A549 (cell line): ENCODE results near the gene XRCC6.

Experiments used
- BHLHE40 ChIP-seq: IDR thresholded peaks from 2 replicates; pipeline ENCODE4 v1.6.1; 2012; ENCODE audit warnings: low read depth, low read length, inconsistent platforms
- CTCF ChIP-seq: fragments of >200 bp; sonication (Bioruptor Twin); formaldehyde crosslinking; IDR thresholded peaks from 3 replicates; pipeline ENCODE4 v1.5.1; 2016
- POLR2A ChIP-seq: IDR thresholded peaks from 2 replicates; pipeline ENCODE4 v1.6.1; 2012; ENCODE audit warnings: mild to moderate bottlenecking, low read length
- RAD21 ChIP-seq, 2 experiments: fragments of >200 bp in 1 of 2; sonication (Bioruptor Twin) in 1 of 2; formaldehyde crosslinking in 1 of 2; IDR thresholded peaks in 1 of 2; conservative IDR thresholded peaks in 1 of 2; 2 replicates in 1 of 2; 3 replicates in 1 of 2; pipeline ENCODE4 v1.6.1; 2012 to 2018; ENCODE audit warnings: inconsistent platforms in 1 of 2
- USF2 ChIP-seq: fragments of 450-650 bp; IDR thresholded peaks from 2 replicates; pipeline ENCODE4 v1.6.1; 2014; ENCODE audit warnings: antibody characterized with exemption
- ZFP36 ChIP-seq: fragments of 450-650 bp; IDR thresholded peaks from 2 replicates; pipeline ENCODE4 v1.6.1; 2014; ENCODE audit warnings: borderline replicate concordance; ENCODE audit not compliant: partially characterized antibody

DNA sequence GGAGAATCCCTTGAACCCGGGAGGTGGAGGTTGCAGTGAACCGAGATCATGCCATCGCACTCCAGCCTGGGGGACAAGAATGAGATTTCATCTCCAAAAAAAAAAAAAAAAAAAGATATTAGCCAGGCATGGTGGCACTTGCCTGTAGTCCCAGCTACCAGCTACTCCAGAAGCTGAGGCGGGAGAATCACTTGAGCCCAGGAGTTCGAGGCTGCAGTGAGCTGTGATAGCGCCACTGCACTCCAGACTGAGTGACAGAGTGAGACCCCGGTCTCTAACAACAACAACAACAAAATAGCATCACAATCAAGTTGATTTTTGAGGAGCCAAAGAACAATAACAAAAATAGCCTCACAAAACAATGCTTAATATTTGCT, 33.8 kb upstream of the XRCC6 start:
- TF ChIP-seq POLR2A: no peak
- no peak for TF ChIP-seq BHLHE40
- TF ChIP-seq CTCF: no peak
- TF ChIP-seq ZFP36: no peak
- no peak for TF ChIP-seq USF2
- no peak for TF ChIP-seq RAD21 (conservative IDR thresholded peaks at IDR 0.05 in 1 of 2, IDR thresholded peaks at IDR 0.05 in 1 of 2)
